Panc1 (cell line): Measurements from ENCODE around the gene ASAP2. TPM values are rescaled to one million over a fixed set of nuclear protein-coding genes. Genes with fewer than 3 reads are reported as not detected.

Experiments used
- ATAC-seq: fragments of 200-7000 bp; cut with Tn5 transposase; 2 replicates; pipeline ENCODE4 v1.9.1; 2020; ENCODE audit warnings: mild to moderate bottlenecking, moderate library complexity
- BruUV-seq: library from RNA; stranded (reverse); fragments of 400-500 nt; replicated peaks from 2 replicates; lab custom pipeline; 2021; lab: Mats Ljungman, UMichigan
- CTCF ChIA-PET: fragments of 300-600 bp; sonication (Branson Sonifier 250); formaldehyde crosslinking; loops from one replicate; lab custom pipeline; 2022; ENCODE audit warnings: antibody characterized with exemption; lab: Charles Lee
- POLR2A ChIA-PET: fragments of 300-600 bp; sonication (Branson Sonifier 250); formaldehyde crosslinking; loops from one replicate; lab custom pipeline; 2022; ENCODE audit warnings: antibody characterized with exemption; lab: Charles Lee
- DNase-seq: peaks from one replicate; pipeline ENCODE4 v3.0.0-alpha.2; 2010; ENCODE audit warnings: low read depth, low spot score
- H3K27ac ChIP-seq: 2 replicates; pipeline ENCODE4 v1.5.1; 2011; ENCODE audit warnings: mild to moderate bottlenecking, low read length, inconsistent platforms
- H3K27me3 ChIP-seq: fragments of 200-500 bp; sonication (Bioruptor generic); 2 replicates; pipeline ENCODE4 v1.6.0; 2014; ENCODE audit warnings: low read length, inconsistent platforms; ENCODE audit not compliant: control insufficient read depth, insufficient read depth
- H3K36me3 ChIP-seq: fragments of 200-500 bp; sonication (Bioruptor generic); 2 replicates; pipeline ENCODE4 v1.5.1; 2014; ENCODE audit warnings: inconsistent platforms, mild to moderate bottlenecking, low read length, moderate library complexity; ENCODE audit not compliant: control insufficient read depth, insufficient read depth
- H3K4me1 ChIP-seq: 2 replicates; pipeline ENCODE4 v1.5.1; 2011; ENCODE audit warnings: inconsistent platforms, mild to moderate bottlenecking, low read length, moderate library complexity; ENCODE audit not compliant: control insufficient read depth, insufficient read depth
- H3K4me3 ChIP-seq, 2 experiments: 2 replicates each; pipeline ENCODE4 v1.5.1; 2011 to 2012; ENCODE audit warnings: low read depth in 2 of 2, low read length in 2 of 2, mild to moderate bottlenecking in 2 of 2, inconsistent platforms in 1 of 2, moderate library complexity in 1 of 2
- H3K9me3 ChIP-seq: fragments of 200-500 bp; sonication (Bioruptor generic); 2 replicates; pipeline ENCODE4 v1.5.1; 2014; ENCODE audit warnings: low read depth, mild to moderate bottlenecking, inconsistent platforms, low read length, moderate library complexity; ENCODE audit not compliant: control insufficient read depth, insufficient read depth
- CTCF ChIP-seq: fragments of 450-650 bp; IDR thresholded peaks from 2 replicates; pipeline ENCODE4 v1.5.1; 2017; ENCODE audit warnings: mild to moderate bottlenecking
- POLR2AphosphoS5 ChIP-seq: IDR thresholded peaks from 2 replicates; pipeline ENCODE4 v1.6.1; 2012; ENCODE audit warnings: mild to moderate bottlenecking, low read depth, low read length, moderate library complexity
- REST ChIP-seq, 2 experiments: IDR thresholded peaks; 2 replicates each; pipeline ENCODE4 v1.6.1; 2011 to 2012; ENCODE audit warnings: low read depth in 2 of 2, control low read depth in 1 of 2, low read length in 1 of 2, mild to moderate bottlenecking in 1 of 2, moderate library complexity in 1 of 2; ENCODE audit not compliant: insufficient read depth in 1 of 2
- SIN3A ChIP-seq: IDR thresholded peaks from 2 replicates; pipeline ENCODE4 v1.6.1; 2012; ENCODE audit warnings: low read depth, mild to moderate bottlenecking, low read length, moderate library complexity, borderline replicate concordance; ENCODE audit not compliant: insufficient read depth
- TCF7L2 ChIP-seq: IDR thresholded peaks from 2 replicates; pipeline ENCODE4 v1.6.1; 2011; ENCODE audit warnings: mild to moderate bottlenecking, low read depth, low read length, inconsistent platforms
- in situ Hi-C: cut with HindIII; loops from 2 replicates; pipeline ENCODE4 v1.10.0; 2016; ENCODE audit warnings: low sequenced_read_pairs, low pct_unique_long_range_greater_than_20kb
- intact Hi-C: fragments of 100-400 bp; cut with micrococcal nuclease; formaldehyde crosslinking; loops from one replicate; pipeline ENCODE4 v1.10.0; 2022; ENCODE audit not compliant: unreplicated experiment
- total RNA-seq: library from RNA; stranded (reverse); gene quantifications from one replicate; pipeline ENCODE4 v1.2.1, GENCODE V29; 2021; ENCODE audit not compliant: unreplicated experiment

Gene ASAP2
- total RNA-seq, 1 experiment from 2014 or later, result 107 TPM

GRCh38 chr2:9424447-9425164 is 218.0 kb downstream of the ASAP2 start:
- peaks cover 13% of the 10 kb centered on the region for H3K4me1 ChIP-seq
- H3K36me3 ChIP-seq, result peaks cover 12% of the 10 kb centered on the region; the same call in 1 of the 2 replicates
- ATAC-seq (no peak), DNase-seq (no peak)
- H3K4me3 ChIP-seq, result peak overlapping the region; percentile 86 to 99
- ChIA-PET CTCF (no interaction called here), POLR2A (interaction anchor here (0.7 kb wide), 1 partner anchor 20 kb away, joined by 3 read pairs; no protein-coding TSS in a partner anchor)
- in situ Hi-C loops (no loop called here), intact Hi-C loops (no loop called here)
- H3K9me3 ChIP-seq, result no peaks in the 10 kb centered on the region
- TF ChIP-seq CTCF, result no peak
- TF ChIP-seq SIN3A, result no peak
- TF ChIP-seq POLR2AphosphoS5, result no peak
- no TSS peak for BruUV-seq
- no peaks in the 10 kb centered on the region for H3K27me3 ChIP-seq
- peak overlapping the region; percentile 96 for H3K27ac ChIP-seq

GRCh38 chr2:9428965-9429577 is 222.5 kb downstream of the ASAP2 start:
- no peak for DNase-seq
- Histone ChIP-seq H3K27ac (no peak overlapping the region), H3K4me1 (peaks cover 6% of the 10 kb centered on the region), H3K27me3 (no peaks in the 10 kb centered on the region), H3K9me3 (no peaks in the 10 kb centered on the region), H3K36me3 (peaks cover 36% of the 10 kb centered on the region), H3K4me3 (no peak overlapping the region)
- intact Hi-C loops, result no loop called here
- in situ Hi-C loops, result no loop called here
- BruUV-seq, result no TSS peak
- no peak for TF ChIP-seq REST (IDR thresholded peaks at IDR 0.05; ENCODE audit: insufficient read depth in 1 of 2, low read depth in 2 of 2, low read length in 1 of 2)
- no peak for TF ChIP-seq TCF7L2
- no peak for TF ChIP-seq CTCF
- TF ChIP-seq SIN3A, result no peak
- no peak for TF ChIP-seq POLR2AphosphoS5
- no peak for ATAC-seq
- ChIA-PET CTCF (no interaction called here), POLR2A (interaction anchor here (0.5 kb wide), 1 partner anchor 297 kb away, joined by 6 read pairs; no protein-coding TSS in a partner anchor)
